Epithelial cell of proximal tubule (primary cell): ENCODE measurements around the gene FBXL15. TPM values are rescaled to one million over a fixed set of nuclear protein-coding genes. Genes with fewer than 3 reads are reported as not detected.

Experiments used
- DNase-seq: peaks from one replicate; pipeline ENCODE4 v3.0.0-alpha.2; 2011; ENCODE audit warnings: low read depth
- H3K4me3 ChIP-seq: 2 replicates; pipeline ENCODE4 v1.5.1; 2011; ENCODE audit warnings: low read depth, mild to moderate bottlenecking, low read length
- CTCF ChIP-seq: conservative IDR thresholded peaks from 2 replicates; pipeline ENCODE4 v1.5.1; 2012; ENCODE audit warnings: low read depth, mild to moderate bottlenecking, low read length
- total RNA-seq: library from RNA; depleted of rRNA; stranded (reverse); fragments of >200 nt; gene quantifications from 2 replicates; pipeline ENCODE4 v1.2.3, GENCODE V29; 2015

The FBXL15 gene
- total RNA-seq, 1 donor from 2014 or later = 34.6 TPM

GRCh38 chr10:102394079-102394800, 26.4 kb upstream of the FBXL15 start:
- TF ChIP-seq CTCF = no peak
- DNase-seq = peak; percentile 64
- H3K4me3 ChIP-seq = peak overlapping the region; percentile 68

DNA sequence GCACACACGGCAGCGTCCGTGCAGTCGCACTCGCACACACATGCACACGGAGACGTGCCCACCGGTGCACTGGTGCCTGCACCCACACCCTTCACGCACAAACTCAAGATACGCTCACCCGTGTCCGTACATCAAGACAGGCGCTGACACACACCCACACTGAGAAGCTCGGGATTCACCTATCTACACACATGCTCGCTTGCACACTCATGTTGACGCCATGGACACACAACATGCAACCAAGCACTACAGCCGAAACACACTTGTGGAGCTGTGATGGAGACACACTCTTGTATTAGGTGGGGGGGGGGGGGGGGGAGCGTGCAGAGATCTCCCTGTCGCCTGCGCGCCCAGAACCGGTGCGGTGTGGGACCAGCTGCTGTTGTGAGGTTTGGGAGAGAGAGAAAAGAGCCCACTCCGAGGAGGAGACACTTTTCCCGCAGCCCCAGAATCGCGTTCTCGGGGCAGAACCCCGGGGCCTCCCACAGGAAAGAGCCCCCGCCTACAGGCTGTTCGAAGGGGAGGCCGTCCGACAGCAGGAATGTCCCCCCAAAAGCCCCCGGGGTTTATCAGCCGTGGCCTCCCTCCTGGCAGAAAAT, 25.7 kb upstream of the FBXL15 start:
- H3K4me3 ChIP-seq = peak overlapping the region; percentile 68
- no peak for DNase-seq
- no peak for TF ChIP-seq CTCF

DNA sequence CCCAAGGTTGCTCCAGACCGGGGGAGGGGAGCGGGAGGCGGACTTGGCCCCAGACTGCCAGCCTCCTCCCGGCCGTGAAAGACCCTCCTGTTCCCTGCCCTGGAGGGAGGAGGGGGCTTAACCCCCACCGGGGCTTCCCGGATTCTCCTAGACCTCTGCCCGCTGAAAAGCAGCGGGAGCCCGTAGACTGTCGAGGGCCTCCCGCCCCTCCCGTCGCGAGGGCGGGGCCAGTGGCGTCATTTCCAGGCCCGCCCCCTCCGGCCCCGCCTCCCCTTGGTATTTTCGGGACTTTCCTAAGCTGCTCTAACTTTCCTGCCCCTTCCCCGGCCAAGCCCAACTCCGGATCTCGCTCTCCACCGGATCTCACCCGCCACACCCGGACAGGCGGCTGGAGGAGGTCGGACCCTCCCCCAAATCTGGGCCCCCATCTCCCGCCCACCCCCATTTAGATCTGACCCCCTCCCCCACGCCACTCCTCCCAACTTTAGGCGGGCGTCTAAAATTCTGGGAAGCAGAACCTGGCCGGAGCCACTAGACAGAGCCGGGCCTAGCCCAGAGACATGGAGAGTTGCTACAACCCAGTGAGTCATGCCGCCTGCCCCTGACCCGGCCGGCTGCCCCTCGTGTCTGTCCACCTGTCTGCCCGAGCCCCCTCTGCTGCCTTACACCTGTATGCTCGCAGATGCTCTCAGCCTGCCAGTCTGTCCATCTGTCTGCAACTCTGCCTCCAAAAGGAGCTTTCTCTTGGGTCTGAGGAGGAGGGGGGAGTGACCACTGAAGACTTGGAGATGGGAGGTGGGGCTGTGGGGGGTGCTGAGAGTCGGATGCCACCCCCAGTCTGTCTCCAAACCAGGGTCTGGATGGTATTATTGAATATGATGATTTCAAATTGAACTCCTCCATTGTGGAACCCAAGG, 25.0 kb upstream of the FBXL15 start, which contains the start of gene NFKB2:
NFKB2 (plus strand) TSS at position 306 of the 917 bp plus-strand sequence; CDS start at position 561, 255 bp downstream.
- no peak for DNase-seq
- no peak for TF ChIP-seq CTCF
- H3K4me3 ChIP-seq = peak within 1 kb of the TSS; percentile 68

DNA sequence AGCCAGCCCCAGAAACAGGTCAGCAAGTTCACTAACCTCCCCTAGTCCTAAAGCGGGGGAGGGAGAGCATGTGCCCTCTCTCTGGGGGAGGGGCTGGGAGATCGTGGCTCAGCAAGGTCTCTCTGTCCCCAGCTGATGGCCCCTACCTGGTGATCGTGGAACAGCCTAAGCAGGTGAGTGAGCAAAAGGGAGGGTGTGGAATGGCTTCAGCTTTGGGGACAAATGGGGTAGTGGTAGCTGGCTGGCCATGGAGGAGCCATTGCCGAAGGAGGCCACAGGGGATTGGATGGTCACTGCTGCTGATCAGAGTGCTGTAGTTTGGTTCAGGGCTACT, 24.4 kb upstream of the FBXL15 start:
- peak overlapping the region; percentile 68 for H3K4me3 ChIP-seq
- DNase-seq = no peak
- TF ChIP-seq CTCF = no peak

DNA sequence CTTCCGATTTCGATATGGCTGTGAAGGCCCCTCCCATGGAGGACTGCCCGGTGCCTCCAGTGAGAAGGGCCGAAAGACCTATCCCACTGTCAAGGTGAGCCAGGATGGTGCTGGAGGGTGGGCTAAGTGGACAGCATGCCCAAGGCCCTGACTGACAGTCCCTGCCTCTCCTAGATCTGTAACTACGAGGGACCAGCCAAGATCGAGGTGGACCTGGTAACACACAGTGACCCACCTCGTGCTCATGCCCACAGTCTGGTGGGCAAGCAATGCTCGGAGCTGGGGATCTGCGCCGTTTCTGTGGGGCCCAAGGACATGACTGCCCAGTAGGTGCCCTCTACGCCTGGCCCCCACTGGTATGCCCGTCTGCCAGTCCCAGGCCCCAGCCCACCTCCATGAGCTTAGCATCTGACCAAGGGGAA, 23.9 kb upstream of the FBXL15 start:
- DNase-seq = no peak
- H3K4me3 ChIP-seq = peak overlapping the region; percentile 68

More for the DNA sequence above, 23.9 kb upstream of the FBXL15 start:
- TF ChIP-seq CTCF = no peak
